Endothelial cell of umbilical vein (primary cell): ENCODE data around the gene BIRC2. TPM values are rescaled to one million over a fixed set of nuclear protein-coding genes. Genes with fewer than 3 reads are reported as not detected.

Source experiments
- BruUV-seq: library from RNA; stranded (reverse); fragments of 400-500 nt; replicated peaks from 2 replicates; lab custom pipeline; 2021; lab: Mats Ljungman, UMichigan
- CTCF ChIA-PET: fragments of 300-600, 350-600 bp; sonication (Branson Sonifier 250); formaldehyde crosslinking; loops from one replicate; lab custom pipeline; 2021; ENCODE audit warnings: antibody characterized with exemption, inconsistent platforms; lab: Charles Lee
- POLR2A ChIA-PET: fragments of 300-600, 350-600 bp; sonication (Branson Sonifier 250); formaldehyde crosslinking; loops from one replicate; lab custom pipeline; 2021; ENCODE audit warnings: antibody characterized with exemption, inconsistent platforms; lab: Charles Lee
- DNase-seq: peaks from one replicate; pipeline ENCODE4 v3.0.0-alpha.2; 2011; ENCODE audit warnings: low read depth, low spot score
- FAIRE-seq: peaks from 2 replicates; lab custom pipeline; 2011; peaks lifted over from hg19 to GRCh38; lab: Jason Lieb, UNC
- H2AFZ ChIP-seq: 2 replicates; pipeline ENCODE4 v1.6.0; 2012; ENCODE audit warnings: low read depth, low read length, control low read depth, inconsistent platforms
- H3K27ac ChIP-seq: 2 replicates; pipeline ENCODE4 v1.5.1; 2011; ENCODE audit warnings: low read depth, mild to moderate bottlenecking, control low read depth, low read length, moderate library complexity; ENCODE audit not compliant: insufficient read depth
- H3K27me3 ChIP-seq, 2 experiments: 2 replicates each; pipeline versions ENCODE4 v1.6.0 to v1.6.1; 2011; ENCODE audit warnings: low read length in 2 of 2, mixed read lengths in 1 of 2; ENCODE audit not compliant: control insufficient read depth in 2 of 2, insufficient read depth in 2 of 2
- H3K36me3 ChIP-seq, 2 experiments: 2 replicates in 1 of 2; 3 replicates in 1 of 2; pipeline ENCODE4 v1.5.1; 2011; ENCODE audit warnings: low read length in 2 of 2, mild to moderate bottlenecking in 1 of 2, moderate library complexity in 1 of 2; ENCODE audit not compliant: control insufficient read depth in 2 of 2, insufficient read depth in 2 of 2; ENCODE audit errors: extremely low read depth in 1 of 2
- H3K4me1 ChIP-seq: 3 replicates; pipeline ENCODE4 v1.5.1; 2011; ENCODE audit warnings: mild to moderate bottlenecking, low read length; ENCODE audit not compliant: control insufficient read depth, insufficient read depth; ENCODE audit errors: extremely low read depth
- H3K4me2 ChIP-seq: 2 replicates; pipeline ENCODE4 v1.6.1; 2011; ENCODE audit warnings: low read length, control low read depth, mixed read lengths; ENCODE audit not compliant: insufficient read depth
- H3K4me3 ChIP-seq, 3 experiments: fragments of 200-600 bp in 1 of 3; sonication (generic), shearing (Covaris generic) in 1 of 3; replicated peaks in 1 of 3; 2 replicates each; pipeline ENCODE4 v1.5.1; 2011 to 2016; ENCODE audit warnings: control low read depth in 3 of 3, low read length in 3 of 3, mild to moderate bottlenecking in 2 of 3, inconsistent platforms in 1 of 3, low read depth in 1 of 3, moderate library complexity in 1 of 3; ENCODE audit not compliant: insufficient read depth in 1 of 3
- H3K79me2 ChIP-seq: 2 replicates; pipeline ENCODE4 v1.6.0; 2012; ENCODE audit warnings: low read length, inconsistent platforms; ENCODE audit not compliant: control insufficient read depth, insufficient read depth
- H3K9ac ChIP-seq: replicated peaks from 2 replicates; pipeline ENCODE3; 2011; ENCODE audit warnings: low read length, control low read depth; ENCODE audit not compliant: insufficient read depth; ENCODE audit errors: extremely low read depth
- H3K9me1 ChIP-seq: replicated peaks from 3 replicates; pipeline ENCODE4 v1.6.0; 2011; ENCODE audit warnings: mild to moderate bottlenecking, low read length; ENCODE audit not compliant: control insufficient read depth, insufficient read depth; ENCODE audit errors: extremely low read depth
- H3K9me3 ChIP-seq: replicated peaks from 2 replicates; pipeline ENCODE4 v1.5.1; 2012; ENCODE audit warnings: low read length, inconsistent platforms; ENCODE audit not compliant: control insufficient read depth, insufficient read depth
- H4K20me1 ChIP-seq: replicated peaks from 2 replicates; pipeline ENCODE3; 2011; ENCODE audit warnings: mild to moderate bottlenecking, low read length; ENCODE audit not compliant: control insufficient read depth, insufficient read depth; ENCODE audit errors: extremely low read depth
- CTCF ChIP-seq, 2 donors: IDR thresholded peaks; 1 replicate in 1 of 2; 2 replicates in 1 of 2; pipeline ENCODE4 v1.5.1; 2011; ENCODE audit warnings: low read length in 2 of 2, mild to moderate bottlenecking in 2 of 2, moderate library complexity in 2 of 2, control low read depth in 1 of 2, inconsistent platforms in 1 of 2, low read depth in 1 of 2; ENCODE audit not compliant: insufficient read depth in 1 of 2; ENCODE audit errors: extremely low read depth in 1 of 2
- EZH2 ChIP-seq: IDR thresholded peaks from 2 replicates; pipeline ENCODE4 v1.6.1; 2012; ENCODE audit warnings: borderline replicate concordance, low read depth, mild to moderate bottlenecking, moderate library complexity, low read length, inconsistent platforms; ENCODE audit not compliant: severe bottlenecking
- FOS ChIP-seq: IDR thresholded peaks from 2 replicates; pipeline ENCODE4 v1.6.1; 2011; ENCODE audit warnings: mild to moderate bottlenecking, low read length, moderate library complexity, borderline replicate concordance; ENCODE audit not compliant: insufficient read depth
- GATA2 ChIP-seq: IDR thresholded peaks from 2 replicates; pipeline ENCODE4 v1.7.0; 2011; ENCODE audit warnings: low read depth, mild to moderate bottlenecking, moderate library complexity, mixed read lengths, low read length; ENCODE audit not compliant: insufficient read length, insufficient read depth
- JUN ChIP-seq: IDR thresholded peaks from 2 replicates; pipeline ENCODE4 v1.6.1; 2011; ENCODE audit warnings: borderline replicate concordance, low read depth; ENCODE audit not compliant: insufficient read length, insufficient read depth
- MAX ChIP-seq: IDR thresholded peaks from 2 replicates; pipeline ENCODE4 v1.6.1; 2011; ENCODE audit not compliant: insufficient read depth, insufficient read length
- MYC ChIP-seq: IDR thresholded peaks from one replicate; pipeline ENCODE4 v1.6.1; 2011; ENCODE audit warnings: mild to moderate bottlenecking, low read depth, low read length
- POLR2A ChIP-seq: IDR thresholded peaks from 2 replicates; pipeline ENCODE4 v1.6.1; 2012; ENCODE audit warnings: low read depth, mild to moderate bottlenecking, control low read depth, low read length
- POLR2AphosphoS5 ChIP-seq: IDR thresholded peaks from 2 replicates; pipeline ENCODE4 v1.6.1; 2012; ENCODE audit warnings: low read depth, mild to moderate bottlenecking, control low read depth, low read length, moderate library complexity; ENCODE audit not compliant: insufficient read depth
- dilution Hi-C: fragments of 300-500 bp; cut with MboI; formaldehyde crosslinking; loops from one replicate; pipeline ENCODE4 v1.15.0; 2019; ENCODE audit warnings: low sequenced_read_pairs; ENCODE audit not compliant: extremely low pct_ligation_motif_present
- intact Hi-C: fragments of 100-400 bp; cut with micrococcal nuclease; formaldehyde crosslinking; loops from one replicate; pipeline ENCODE4 v1.10.0; 2022
- polyA plus RNA-seq, 4 experiments: library from polyadenylated mRNA; depleted of rRNA in 3 of 4; stranded (reverse) in 3 of 4; unstranded in 1 of 4; fragments of >200 nt; gene quantifications; 2 replicates each; pipeline versions ENCODE4 v1.2.1 to v1.2.3, GENCODE V29; 2011 to 2012; ENCODE audit warnings: missing spikeins in 1 of 4
- total RNA-seq: library from RNA; stranded (reverse); gene quantifications from 2 replicates; pipeline ENCODE4 v1.2.3, GENCODE V29; 2021

Gene BIRC2
- total and polyA plus RNA-seq, 2 donors (not counting 3 experiments of a cell fraction or from before 2014, with no cell fraction given), result 42.8 to 47.3 TPM

GRCh38 chr11:102422817-102423712, 76.1 kb downstream of the BIRC2 start:
- ChIA-PET CTCF (interaction anchor here (0.6 to 2.0 kb wide), 6 partner anchors 10 to 56 kb away, joined by 3 to 9 read pairs (median 4); no protein-coding TSS in a partner anchor), POLR2A (no interaction called here)
- H3K9ac ChIP-seq, result no peak overlapping the region
- no peak overlapping the region for H3K27ac ChIP-seq
- no peak overlapping the region for H3K4me3 ChIP-seq
- peaks cover 81% of the 10 kb centered on the region for H3K79me2 ChIP-seq
- dilution Hi-C loops (no loop called here), intact Hi-C loops (no loop called here)
- H3K4me1 ChIP-seq, result no peaks in the 10 kb centered on the region
- FAIRE-seq (no peak), DNase-seq (no peak)
- no peaks in the 10 kb centered on the region for H3K9me3 ChIP-seq
- no peaks in the 10 kb centered on the region for H3K9me1 ChIP-seq
- no TSS peak for BruUV-seq
- no peak overlapping the region for H3K4me2 ChIP-seq
- H2AFZ ChIP-seq, result no peak overlapping the region
- H3K27me3 ChIP-seq, result no peaks in the 10 kb centered on the region
- H3K36me3 ChIP-seq, result no peaks in the 10 kb centered on the region
- TF ChIP-seq EZH2 (no peak), POLR2AphosphoS5 (no peak), MAX (no peak), MYC (no peak)
- H4K20me1 ChIP-seq, result no peaks in the 10 kb centered on the region

- H3K4me1 ChIP-seq, result no peaks in the 10 kb centered on the region
- intact Hi-C loops, result no loop called here
- POLR2A ChIA-PET, result no interaction called here
- H3K27me3 ChIP-seq, result no peaks in the 10 kb centered on the region
- no peak for FAIRE-seq
- H3K36me3 ChIP-seq, result no peaks in the 10 kb centered on the region
- TF ChIP-seq EZH2 (no peak), FOS (no peak), MAX (no peak), JUN (no peak), GATA2 (no peak), CTCF (IDR thresholded peaks at IDR 0.05; ENCODE audit: extremely low read depth in 1 of 2, insufficient read depth in 1 of 2, low read depth in 1 of 2, low read length in 2 of 2) (no peak), POLR2A (no peak), POLR2AphosphoS5 (no peak), MYC (no peak)
- no peaks in the 10 kb centered on the region for H3K9me1 ChIP-seq
- no peaks in the 10 kb centered on the region for H4K20me1 ChIP-seq
- no peak overlapping the region for H3K27ac ChIP-seq
- H3K4me3 ChIP-seq, result no peak overlapping the region
- CTCF ChIA-PET, result no interaction called here
- H3K79me2 ChIP-seq, result peaks cover 75% of the 10 kb centered on the region
- dilution Hi-C loops, result no loop called here
- H2AFZ ChIP-seq, result no peak overlapping the region
- H3K4me2 ChIP-seq, result no peak overlapping the region
- H3K9me3 ChIP-seq, result no peaks in the 10 kb centered on the region
- no TSS peak for BruUV-seq
- no peak for DNase-seq
- H3K9ac ChIP-seq, result no peak overlapping the region
Measured at GRCh38 chr11:102423936-102424335, 76.9 kb downstream of the BIRC2 start.
